GM12878 (cell line): ENCODE data around the gene C3AR1. TPM values are rescaled to one million over a fixed set of nuclear protein-coding genes. Genes with fewer than 3 reads are reported as not detected.
"Not testable (repeated sequence)": the region's sequence is repeated elsewhere in the genome, so short reads cannot be mapped to it uniquely, and the experiment has no call there.

Source experiments
- ATAC-seq: fragments of 200-7000 bp; cut with Tn5 transposase; 3 replicates; pipeline ENCODE4 v1.9.1; 2020; ENCODE audit warnings: mild to moderate bottlenecking, moderate library complexity
- BruUV-seq: library from RNA; stranded (reverse); fragments of 400-500 nt; replicated peaks from 2 replicates; lab custom pipeline; 2021; lab: Mats Ljungman, UMichigan
- CTCF ChIA-PET: fragments of 300-600 bp; sonication (Branson Sonifier 250); formaldehyde crosslinking; extraction: SDS; loops from one replicate; lab custom pipeline; 2021; ENCODE audit warnings: inconsistent platforms; lab: Yijun Ruan, JAX
- POLR2A ChIA-PET: fragments of 350-600 bp; formaldehyde crosslinking; extraction: SDS; loops from one replicate; lab custom pipeline; 2021; ENCODE audit warnings: inconsistent platforms; lab: Charles Lee
- RAD21 ChIA-PET: fragments of 300-600 bp; sonication (Branson Sonifier 250); formaldehyde crosslinking; loops from one replicate; lab custom pipeline; 2023; ENCODE audit warnings: antibody characterized with exemption; ENCODE audit not compliant: unreplicated experiment; lab: Charles Lee
- SMC1A ChIA-PET: fragments of 300-600 bp; sonication (Branson Sonifier 250); formaldehyde crosslinking; loops from one replicate; lab custom pipeline; 2023; ENCODE audit not compliant: unreplicated experiment, uncharacterized antibody; lab: Charles Lee
- DNase-seq: peaks from one replicate; pipeline ENCODE4 v3.0.0-alpha.2; 2011; ENCODE audit warnings: low read depth, low spot score
- FAIRE-seq: peaks from 3 replicates; lab custom pipeline; 2011; peaks lifted over from hg19 to GRCh38; lab: Jason Lieb, UNC
- H2AFZ ChIP-seq: 2 replicates; pipeline ENCODE4 v1.6.0; 2011; ENCODE audit warnings: low read depth, low read length, control low read depth; ENCODE audit not compliant: control insufficient read depth
- H3K27ac ChIP-seq: 2 replicates; pipeline ENCODE4 v1.5.1; 2011; ENCODE audit warnings: control low read depth; ENCODE audit not compliant: control insufficient read depth, insufficient read depth
- H3K27me3 ChIP-seq, 2 experiments: replicated peaks in 1 of 2; 2 replicates each; pipeline versions ENCODE4 v1.6.0 to v1.6.1; 2011; ENCODE audit warnings: low read length in 1 of 2; ENCODE audit not compliant: control insufficient read depth in 2 of 2, insufficient read depth in 2 of 2
- H3K36me3 ChIP-seq, 2 experiments: 2 replicates each; pipeline ENCODE4 v1.5.1; 2011; ENCODE audit warnings: low read length in 1 of 2; ENCODE audit not compliant: control insufficient read depth in 2 of 2, insufficient read depth in 2 of 2
- H3K4me1 ChIP-seq: 2 replicates; pipeline ENCODE4 v1.6.1; 2011; ENCODE audit warnings: mild to moderate bottlenecking, low read length, moderate library complexity, mixed read lengths; ENCODE audit not compliant: control insufficient read depth, insufficient read depth
- H3K4me2 ChIP-seq: 2 replicates; pipeline ENCODE4 v1.6.0; 2011; ENCODE audit warnings: control low read depth; ENCODE audit not compliant: control insufficient read depth, insufficient read depth
- H3K4me3 ChIP-seq: fragments of 200-600 bp; sonication (generic); 2 replicates; pipeline ENCODE4 v1.5.1; 2016
- H3K79me2 ChIP-seq: 2 replicates; pipeline ENCODE4 v1.6.0; 2011; ENCODE audit warnings: low read length; ENCODE audit not compliant: control insufficient read depth, insufficient read depth
- H3K9ac ChIP-seq: 2 replicates; pipeline ENCODE4 v1.8.0; 2011; ENCODE audit warnings: low read length, control low read depth, mixed read lengths; ENCODE audit not compliant: control insufficient read depth, insufficient read depth
- H3K9me3 ChIP-seq: replicated peaks from 3 replicates; pipeline ENCODE4 v1.5.1; 2011; ENCODE audit warnings: mild to moderate bottlenecking, low read length; ENCODE audit not compliant: control insufficient read depth, insufficient read depth
- H4K20me1 ChIP-seq: 2 replicates; pipeline ENCODE4 v1.6.0; 2011; ENCODE audit not compliant: control insufficient read depth, insufficient read depth
- CBFB ChIP-seq: IDR thresholded peaks from 2 replicates; pipeline ENCODE4 v1.6.1; 2016; ENCODE audit warnings: antibody characterized with exemption, low read depth
- CREM ChIP-seq: IDR thresholded peaks from 2 replicates; pipeline ENCODE4 v1.6.1; 2014; ENCODE audit warnings: antibody characterized with exemption, low read depth
- HDGF ChIP-seq: fragments of 450-650 bp; IDR thresholded peaks from 2 replicates; pipeline ENCODE4 v1.6.1; 2016; ENCODE audit warnings: antibody characterized with exemption
- MEF2B ChIP-seq: fragments of 450-650 bp; IDR thresholded peaks from 2 replicates; pipeline ENCODE4 v1.6.1; 2018; ENCODE audit warnings: mild to moderate bottlenecking, moderate library complexity; ENCODE audit not compliant: partially characterized antibody, poor library complexity, severe bottlenecking
- NR2C1 ChIP-seq: fragments of 450-650 bp; IDR thresholded peaks from 2 replicates; pipeline ENCODE4 v1.6.1; 2017; ENCODE audit warnings: antibody characterized with exemption, mild to moderate bottlenecking, moderate library complexity
- PKNOX1 ChIP-seq: fragments of 450-650 bp; IDR thresholded peaks from 2 replicates; pipeline ENCODE4 v1.6.1; 2016; ENCODE audit warnings: mild to moderate bottlenecking
- RUNX3 ChIP-seq: IDR thresholded peaks from 2 replicates; pipeline ENCODE4 v1.6.1; 2012; ENCODE audit warnings: low read length, inconsistent platforms
- TCF3 ChIP-seq: IDR thresholded peaks from 2 replicates; pipeline ENCODE4 v1.6.1; 2012; ENCODE audit warnings: low read depth, mild to moderate bottlenecking, low read length, borderline replicate concordance; ENCODE audit not compliant: insufficient read depth
- ZNF274 ChIP-seq: IDR thresholded peaks from one replicate; pipeline ENCODE4 v1.8.0; 2011; ENCODE audit not compliant: insufficient read length, insufficient read depth
- ZNF592 ChIP-seq: fragments of 450-650 bp; IDR thresholded peaks from 2 replicates; pipeline ENCODE4 v1.6.1; 2017; ENCODE audit warnings: mild to moderate bottlenecking, moderate library complexity
- WGBS: methylation state at CpG from one replicate; pipeline ENCODE4 v1.1.6; 2016; ENCODE audit warnings: low lambda C conversion rate; ENCODE audit not compliant: insufficient replicate concordance, insufficient coverage; ENCODE audit errors: missing lambda C conversion rate; 5-methylcytosine and 5-hydroxymethylcytosine counted together
- in situ Hi-C: fragments of 300-500 bp; cut with MboI; formaldehyde crosslinking; loops from 9 replicates; pipeline ENCODE4 v1.14.3; 2018; ENCODE audit warnings: mixed read lengths
- intact Hi-C: fragments of 100-400 bp; cut with micrococcal nuclease; formaldehyde crosslinking; loops from one replicate; pipeline ENCODE4 v1.14.2; 2022; ENCODE audit not compliant: unreplicated experiment
- polyA plus RNA-seq, 11 experiments: library from polyadenylated mRNA; depleted of rRNA in 4 of 11; unstranded in 6 of 11; stranded (reverse) in 5 of 11; fragments of >200 nt; fragmentation: Nextera tagmentation in 4 of 11; fragmentation: Illumina TruSeq in 1 of 11; extraction: Ambion mirVana in 4 of 11; extraction: Trizol in 1 of 11; gene quantifications; 1 replicate in 1 of 11; 2 replicates in 10 of 11; pipeline versions ENCODE4 v1.2.1 to v1.2.3, GENCODE V29; 2011 to 2016; ENCODE audit warnings: inconsistent platforms in 2 of 11, missing spikeins in 2 of 11, low read depth in 1 of 11
- total RNA-seq, 4 experiments: library from RNA; depleted of rRNA in 3 of 4; stranded (reverse); fragments of >200 nt in 3 of 4; fragmentation: Illumina TruSeq in 1 of 4; extraction: Trizol in 1 of 4; gene quantifications; 2 replicates each; pipeline versions ENCODE4 v1.2.1 to v1.2.3, GENCODE V29; 2013 to 2021

C3AR1 gene
- total and polyA plus RNA-seq, 10 of the 15 experiments (the other 5 are each of a cell fraction or from before 2014, with no cell fraction given) = 0.08 to 0.42 (median 0.10) TPM; not detected in 5

GRCh38 chr12:8089277-8089676 is 23.1 kb upstream of the C3AR1 start:
- TF ChIP-seq MEF2B = peak; percentile 53
- SMC1A ChIA-PET = interaction anchor here (1.2 to 2.1 kb wide), 2 partner anchors 51 to 156 kb away, joined by 6 to 8 read pairs; no protein-coding TSS in a partner anchor
- Histone ChIP-seq H3K79me2 (peaks cover 49% of the 10 kb centered on the region), H3K27ac (peak overlapping the region; percentile 70), H3K4me2 (peak overlapping the region; percentile 94), H3K4me1 (peaks cover 10% of the 10 kb centered on the region), H3K36me3 (peaks cover 9 to 27% of the 10 kb centered on the region in 2 experiments)
- peak; percentile 18; the same call in 2 of the 3 replicates for ATAC-seq
- H4K20me1 ChIP-seq, H3K27me3 ChIP-seq, FAIRE-seq, H3K9me3 ChIP-seq, DNase-seq, H2AFZ ChIP-seq, H3K4me3 ChIP-seq, BruUV-seq, H3K9ac ChIP-seq, in situ Hi-C loops: not testable (repeated sequence)
- RAD21 ChIA-PET = interaction anchor here (2.3 kb wide), 1 partner anchor 11 kb away, joined by 7 read pairs; no protein-coding TSS in a partner anchor
- CTCF ChIA-PET = interaction anchor here (1.6 kb wide), 1 partner anchor 9 kb away, joined by 4 read pairs; no protein-coding TSS in a partner anchor
- intact Hi-C loops = loop anchor here (10.0 kb wide), 1 partner anchor 154 kb away; the partner anchor contains the start of gene SLC2A3
- POLR2A ChIA-PET = interaction anchor here (1.6 to 2.7 kb wide), 3 partner anchors 11 to 119 kb away, joined by 3 to 13 read pairs (median 5); partner anchors contain the start of gene FOXJ2
- 41% methylated on average over 11 of the region's 11 CpGs for WGBS

GRCh38 chr12:8088574-8088973 is 22.4 kb upstream of the C3AR1 start:
- peak; percentile 79 for FAIRE-seq
- ATAC-seq = peak; percentile 84
- intact Hi-C loops = loop anchor here (10.0 kb wide), 1 partner anchor 154 kb away; the partner anchor contains the start of gene SLC2A3
- BruUV-seq = no TSS peak
- H3K79me2 ChIP-seq = peaks cover 56% of the 10 kb centered on the region
- H3K9ac ChIP-seq = 0 out of 2 replicates have a peak overlapping the region, but pooled peaks have one; percentile 2
- POLR2A ChIA-PET = interaction anchor here (0.8 to 2.7 kb wide), 5 partner anchors 10 to 118 kb away, joined by 3 to 13 read pairs (median 5); partner anchors contain the start of gene FOXJ2
- RAD21 ChIA-PET = interaction anchor here (0.6 to 2.3 kb wide), 7 partner anchors 9 to 1672 kb away, joined by 3 to 7 read pairs (median 3); partner anchors contain the start of gene CD69
- H2AFZ ChIP-seq = no peak overlapping the region; the same call in none of the 2 replicates
- no peak for DNase-seq
- peak overlapping the region; percentile 43 for H3K4me3 ChIP-seq
- H3K4me2 ChIP-seq = peak overlapping the region; percentile 94
- SMC1A ChIA-PET = interaction anchor here (0.6 to 2.1 kb wide), 10 partner anchors 10 to 570 kb away, joined by 3 to 8 read pairs (median 4); partner anchors contain the start of gene FAM90A1
- peak overlapping the region; percentile 70 for H3K27ac ChIP-seq
- H4K20me1 ChIP-seq = no peaks in the 10 kb centered on the region
- no peaks in the 10 kb centered on the region for H3K27me3 ChIP-seq
- WGBS = 0% methylated on average over 3 of the region's 3 CpGs
- H3K4me1 ChIP-seq = peaks cover 12% of the 10 kb centered on the region
- peaks cover 9 to 26% of the 10 kb centered on the region in 2 experiments for H3K36me3 ChIP-seq
- in situ Hi-C loops = no loop called here
- no peaks in the 10 kb centered on the region for H3K9me3 ChIP-seq
- CTCF ChIA-PET = interaction anchor here (0.8 to 2.7 kb wide), 7 partner anchors 9 to 155 kb away, joined by 3 to 10 read pairs (median 4); no protein-coding TSS in a partner anchor
- TF ChIP-seq TCF3 (no peak), PKNOX1 (peak; percentile 36; the same call in 1 of the 2 replicates), ZNF274 (no peak), NR2C1 (no peak), HDGF (peak; percentile 26; the same call in 1 of the 2 replicates), ZNF592 (no peak), CREM (no peak), RUNX3 (peak; percentile 80), CBFB (peak; percentile 23; the same call in 1 of the 2 replicates)
